ENCODE results near the gene INTS11. TPM values are rescaled to one million over a fixed set of nuclear protein-coding genes. Genes with fewer than 3 reads are reported as not detected.

INTS11 gene
- total and polyA plus RNA-seq, 9 of the 15 experiments (the other 6 are each of a cell fraction or from before 2014, with no cell fraction given) = 3.6 to 183 (median 110) TPM

GRCh38 chr1:1324524-1325287, at the start of gene INTS11, which contains the start of gene CPTP (continued):
- TF ChIP-seq L3MBTL2 (IDR thresholded peaks at IDR 0.05) (peak; percentile 86), RERE (CRISPR knock-in tag; IDR thresholded peaks at IDR 0.05; ENCODE audit: borderline replicate concordance) (0 out of 2 replicates have a peak, but pooled peaks have one; percentile 9), NFIX (CRISPR knock-in tag; IDR thresholded peaks at IDR 0.05; ENCODE audit: low read depth) (no peak), ATF7 (IDR thresholded peaks at IDR 0.05) (peak; percentile 24; the same call in 1 of the 2 replicates), ZBTB40 (IDR thresholded peaks at IDR 0.05) (peak; percentile 93), ZBTB40 (CRISPR knock-in tag; IDR thresholded peaks at IDR 0.05) (no peak), HDAC3 (IDR thresholded peaks at IDR 0.05; ENCODE audit: borderline replicate concordance, partially characterized antibody) (no peak), UBTF (IDR thresholded peaks at IDR 0.05; ENCODE audit: borderline replicate concordance in 1 of 2, low read depth in 2 of 2, low read length in 2 of 2) (no peak), RCOR1 (IDR thresholded peaks at IDR 0.05; ENCODE audit: borderline replicate concordance in 1 of 2, low read depth in 2 of 2, low read length in 2 of 2) (no peak; a peak in 1 of 4 replicates)

Measured in K562 (cell line).